DOHH2 (cell line): ENCODE results near the gene HPSE2.

Source experiments
- CTCF ChIP-seq: fragments of 200-600 bp; sonication (generic); IDR thresholded peaks from one replicate; pipeline ENCODE4 v1.5.1; 2014; ENCODE audit warnings: antibody characterized with exemption, mild to moderate bottlenecking, low read depth, low read length; ENCODE audit not compliant: poor library complexity, severe bottlenecking
- EZH2phosphoT487 ChIP-seq: fragments of 200-600 bp; sonication (generic); IDR thresholded peaks from 2 replicates; pipeline ENCODE4 v1.6.1; 2017; ENCODE audit warnings: borderline replicate concordance, mild to moderate bottlenecking, antibody characterized with exemption, low read length, moderate library complexity, mixed read lengths

DNA sequence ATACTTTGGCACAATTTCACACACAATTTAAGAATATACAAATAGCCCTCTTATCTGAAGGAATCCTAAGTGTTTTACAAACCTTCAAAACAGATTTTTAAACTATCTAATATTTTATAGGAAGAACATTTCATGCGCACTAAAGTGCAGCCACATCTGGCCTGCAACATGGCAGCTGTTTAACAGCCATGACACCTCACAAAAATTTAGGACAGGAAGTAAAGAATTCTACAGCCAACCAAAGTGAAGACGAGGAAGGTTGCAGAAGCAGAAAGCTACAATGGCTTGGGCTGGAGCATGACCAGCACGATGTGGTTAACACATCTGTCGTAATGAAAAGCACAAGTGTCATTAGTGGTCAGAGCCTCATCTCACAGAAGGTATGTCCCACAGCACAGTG lies 238.1 kb downstream of the HPSE2 start:
- TF ChIP-seq CTCF (no peak), EZH2phosphoT487 (no peak)
